SK-N-SH (cell line): ENCODE measurements around the gene POFUT2. TPM values are rescaled to one million over a fixed set of nuclear protein-coding genes. Genes with fewer than 3 reads are reported as not detected.

ENCODE experiments used
- CTCF ChIA-PET: fragments of 300-600, 350-600 bp; formaldehyde crosslinking; extraction: SDS; loops from one replicate; lab custom pipeline; 2021; lab: Yijun Ruan, JAX
- POLR2A ChIA-PET: fragments of 350-600 bp; sonication (Branson Sonifier 250); formaldehyde crosslinking; extraction: SDS; loops from one replicate; lab custom pipeline; 2020; ENCODE audit warnings: antibody characterized with exemption, inconsistent platforms; lab: Yijun Ruan, JAX
- DNase-seq: peaks from one replicate; pipeline ENCODE4 v3.0.0; 2012
- H2AFZ ChIP-seq: fragments of 200-600 bp; sonication (generic); 2 replicates; pipeline ENCODE4 v1.8.1; 2016; ENCODE audit warnings: antibody characterized with exemption, mild to moderate bottlenecking, low read depth
- H3F3A ChIP-seq: fragments of 200-600 bp; sonication (generic); replicated peaks from 2 replicates; pipeline ENCODE3; 2016; ENCODE audit warnings: antibody characterized with exemption, mild to moderate bottlenecking; ENCODE audit not compliant: insufficient read depth
- H3K27ac ChIP-seq, 2 experiments: fragments of 200-500 bp in 1 of 2; fragments of 200-600 bp in 1 of 2; sonication (Bioruptor generic) in 1 of 2; sonication (generic), shearing (Covaris generic) in 1 of 2; 2 replicates each; pipeline versions ENCODE4 v1.5.1 to v1.6.1; 2014 to 2016; ENCODE audit warnings: low read depth in 2 of 2, inconsistent platforms in 1 of 2, low read length in 1 of 2, mild to moderate bottlenecking in 1 of 2, mixed read lengths in 1 of 2
- H3K27me3 ChIP-seq: fragments of 200-600 bp; sonication (generic), shearing (Covaris generic); 2 replicates; pipeline ENCODE4 v1.6.1; 2016; ENCODE audit warnings: mixed run types; ENCODE audit not compliant: insufficient read depth
- H3K36me3 ChIP-seq, 2 experiments: fragments of 200-500 bp in 1 of 2; fragments of 200-600 bp in 1 of 2; sonication (Bioruptor generic) in 1 of 2; sonication (generic) in 1 of 2; replicated peaks in 1 of 2; 2 replicates each; pipeline versions ENCODE3 to v1.5.1; 2014 to 2016; ENCODE audit warnings: low read length in 1 of 2, mild to moderate bottlenecking in 1 of 2; ENCODE audit not compliant: insufficient read depth in 2 of 2, control insufficient read depth in 1 of 2
- H3K4me1 ChIP-seq, 2 experiments: fragments of 200-500 bp in 1 of 2; fragments of 200-600 bp in 1 of 2; sonication (Bioruptor generic) in 1 of 2; sonication (generic), shearing (Covaris generic) in 1 of 2; 2 replicates each; pipeline versions ENCODE4 v1.5.1 to v1.6.1; 2014 to 2016; ENCODE audit warnings: low read depth in 1 of 2, low read length in 1 of 2, mixed run types in 1 of 2; ENCODE audit not compliant: insufficient read depth in 2 of 2, control insufficient read depth in 1 of 2
- H3K4me2 ChIP-seq: fragments of 200-600 bp; sonication (generic), shearing (Covaris generic); 2 replicates; pipeline ENCODE4 v1.6.1; 2017; ENCODE audit warnings: mixed run types
- H3K4me3 ChIP-seq, 2 experiments: fragments of 200-500 bp in 1 of 2; fragments of 200-600 bp in 1 of 2; sonication (Bioruptor generic) in 1 of 2; sonication (generic), shearing (Covaris generic) in 1 of 2; 2 replicates each; pipeline versions ENCODE4 v1.5.1 to v1.8.1; 2014 to 2016; ENCODE audit warnings: low read depth in 2 of 2, inconsistent platforms in 1 of 2, low read length in 1 of 2, mild to moderate bottlenecking in 1 of 2, mixed read lengths in 1 of 2, moderate library complexity in 1 of 2
- H3K79me2 ChIP-seq: fragments of 200-600 bp; sonication (generic); 2 replicates; pipeline ENCODE4 v1.8.1; 2017; ENCODE audit warnings: mild to moderate bottlenecking; ENCODE audit not compliant: insufficient read depth
- H3K9ac ChIP-seq: fragments of 200-600 bp; sonication (generic); 2 replicates; pipeline ENCODE4 v1.6.1; 2017; ENCODE audit warnings: mixed run types
- H3K9me2 ChIP-seq: fragments of 200-600 bp; sonication (generic); 2 replicates; pipeline ENCODE4 v1.6.1; 2017; ENCODE audit warnings: mixed run types
- H3K9me3 ChIP-seq: fragments of 200-600 bp; sonication (generic); 2 replicates; pipeline ENCODE4 v1.6.1; 2017; ENCODE audit warnings: mixed run types, mild to moderate bottlenecking, moderate library complexity
- H4K20me1 ChIP-seq: fragments of 200-600 bp; sonication (generic); 2 replicates; pipeline ENCODE4 v1.6.1; 2017; ENCODE audit warnings: mild to moderate bottlenecking, mixed run types; ENCODE audit not compliant: insufficient read depth
- EP300 ChIP-seq, 2 experiments: IDR thresholded peaks; 2 replicates each; pipeline versions ENCODE4 v1.4.0 to v1.6.1; 2012; ENCODE audit warnings: borderline replicate concordance in 1 of 2, low read depth in 1 of 2, low read length in 1 of 2
- EZH2phosphoT487 ChIP-seq: fragments of 200-600 bp; sonication (generic); IDR thresholded peaks from 2 replicates; pipeline ENCODE4 v1.6.1; 2017; ENCODE audit warnings: low read depth, mixed run types, mild to moderate bottlenecking, antibody characterized with exemption, moderate library complexity, borderline replicate concordance
- FOXM1 ChIP-seq: IDR thresholded peaks from 2 replicates; pipeline ENCODE4 v1.4.0; 2012; ENCODE audit warnings: low read depth, mild to moderate bottlenecking
- GABPA ChIP-seq: IDR thresholded peaks from 2 replicates; pipeline ENCODE4 v1.4.0; 2012; ENCODE audit warnings: low read depth, mild to moderate bottlenecking
- GATA2 ChIP-seq: sonication (generic); formaldehyde crosslinking; IDR thresholded peaks from 2 replicates; pipeline ENCODE4 v1.5.0; 2020; ENCODE audit warnings: mild to moderate bottlenecking, missing genetic modification reagents
- MAX ChIP-seq: IDR thresholded peaks from 2 replicates; pipeline ENCODE4 v1.4.0; 2012; ENCODE audit warnings: low read depth
- MEF2A ChIP-seq: IDR thresholded peaks from 2 replicates; pipeline ENCODE4 v1.4.0; 2012; ENCODE audit warnings: low read depth, borderline replicate concordance
- NFIC ChIP-seq: IDR thresholded peaks from 2 replicates; pipeline ENCODE4 v1.4.0; 2012; ENCODE audit warnings: borderline replicate concordance
- NRF1 ChIP-seq: IDR thresholded peaks from 2 replicates; pipeline ENCODE4 v1.6.1; 2012; ENCODE audit warnings: low read depth, mild to moderate bottlenecking, low read length
- SIN3A ChIP-seq: IDR thresholded peaks from 2 replicates; pipeline ENCODE4 v1.6.1; 2012; ENCODE audit warnings: low read depth, mild to moderate bottlenecking, low read length, moderate library complexity, borderline replicate concordance
- TCF12 ChIP-seq: IDR thresholded peaks from 2 replicates; pipeline ENCODE4 v1.4.0; 2012
- USF1 ChIP-seq: IDR thresholded peaks from 2 replicates; pipeline ENCODE4 v1.4.0; 2012; ENCODE audit warnings: low read depth, borderline replicate concordance
- USF2 ChIP-seq: fragments of 150-350 bp; IDR thresholded peaks from 2 replicates; pipeline ENCODE4 v1.6.1; 2017; ENCODE audit warnings: antibody characterized with exemption, low read length, low read depth, borderline replicate concordance
- ZBTB33 ChIP-seq: IDR thresholded peaks from 2 replicates; pipeline ENCODE4 v1.4.0; 2012; ENCODE audit warnings: low read depth, borderline replicate concordance
- WGBS: methylation state at CpG from one replicate; pipeline ENCODE4 v1.1.6; 2017; ENCODE audit warnings: low lambda C conversion rate; 5-methylcytosine and 5-hydroxymethylcytosine counted together
- polyA plus RNA-seq, 3 experiments: library from polyadenylated mRNA; depleted of rRNA; stranded (reverse); fragments of >200 nt; gene quantifications; 2 replicates each; pipeline ENCODE4 v1.2.3, GENCODE V29; 2012

The POFUT2 gene
- polyA plus RNA-seq, 1 of the 3 experiments (the other 2 are of a cell fraction): 53.3 TPM

GRCh38 chr21:45336535-45336810 is 48.8 kb upstream of the POFUT2 start:
- POLR2A ChIA-PET: no interaction called here
- CTCF ChIA-PET: interaction anchor here (0.9 to 1.4 kb wide), 3 partner anchors 46 to 104 kb away, joined by 3 read pairs; no protein-coding TSS in a partner anchor

GRCh38 chr21:45335761-45336534 is 48.3 kb upstream of the POFUT2 start:
- Histone ChIP-seq H3K9me2 (no peaks in the 10 kb centered on the region), H3F3A (no peaks in the 10 kb centered on the region), H3K79me2 (no peaks in the 10 kb centered on the region), H3K4me1 (peaks cover 0 to 7% of the 10 kb centered on the region in 2 experiments; a peak in 1 of 4 replicates), H4K20me1 (no peaks in the 10 kb centered on the region), H3K27ac (no peak overlapping the region), H3K9ac (no peak overlapping the region), H3K27me3 (no peaks in the 10 kb centered on the region), H3K4me3 (no peak overlapping the region), H3K9me3 (no peaks in the 10 kb centered on the region), H3K4me2 (no peak overlapping the region), H3K36me3 (no peaks in the 10 kb centered on the region), H2AFZ (no peak overlapping the region)
- CTCF ChIA-PET: interaction anchor here (0.9 to 1.4 kb wide), 3 partner anchors 46 to 105 kb away, joined by 3 read pairs; no protein-coding TSS in a partner anchor
- WGBS: 86% methylated on average over 15 of the region's 19 CpGs
- POLR2A ChIA-PET: no interaction called here
- DNase-seq: no peak
- TF ChIP-seq NFIC (no peak), EP300 (IDR thresholded peaks at IDR 0.05; ENCODE audit: borderline replicate concordance in 1 of 2, low read depth in 1 of 2, low read length in 1 of 2) (no peak), MEF2A (no peak), USF2 (no peak), MAX (no peak), GABPA (no peak), FOXM1 (no peak), SIN3A (no peak), USF1 (no peak), GATA2 (CRISPR knock-in tag) (no peak)

More at GRCh38 chr21:45336535-45336810, 48.8 kb upstream of the POFUT2 start:
- no peaks in the 10 kb centered on the region for H3K79me2 ChIP-seq
- WGBS: 100% methylated on average over 4 of the region's 4 CpGs
- no peaks in the 10 kb centered on the region for H3K9me3 ChIP-seq
- no peaks in the 10 kb centered on the region for H3K9me2 ChIP-seq
- no peaks in the 10 kb centered on the region for H4K20me1 ChIP-seq
- H3F3A ChIP-seq: no peaks in the 10 kb centered on the region
- H3K4me2 ChIP-seq: no peak overlapping the region
- H3K4me1 ChIP-seq: peaks cover 0 to 6% of the 10 kb centered on the region in 2 experiments; a peak in 1 of 4 replicates
- H3K36me3 ChIP-seq: no peaks in the 10 kb centered on the region
- no peaks in the 10 kb centered on the region for H3K27me3 ChIP-seq
- H3K4me3 ChIP-seq: no peak overlapping the region
- no peak for DNase-seq
- no peak for TF ChIP-seq USF2
- TF ChIP-seq TCF12: no peak
- no peak for TF ChIP-seq EZH2phosphoT487
- no peak for TF ChIP-seq ZBTB33
- no peak for TF ChIP-seq NRF1
- H3K27ac ChIP-seq: no peak overlapping the region
- H2AFZ ChIP-seq: no peak overlapping the region
- H3K9ac ChIP-seq: no peak overlapping the region
